ENCODE results near the gene NHSL2.

NHSL2 gene

GRCh38 chrX:72060921-72061490 is 150.4 kb downstream of the NHSL2 start:
- in situ Hi-C loops (cut with MboI; ENCODE audit: low sequenced_read_pairs, unreplicated experiment), result no loop called here
- TF ChIP-seq CTCF (IDR thresholded peaks at IDR 0.05; ENCODE audit: borderline replicate concordance, control extremely low read depth, extremely low read depth, insufficient read depth, missing control alignments), result no peak
- DNase-seq (ENCODE audit: low spot score), result no peak

GRCh38 chrX:72062916-72063315 is 152.3 kb downstream of the NHSL2 start:
- no peak for TF ChIP-seq CTCF (IDR thresholded peaks at IDR 0.05; ENCODE audit: borderline replicate concordance, control extremely low read depth, extremely low read depth, insufficient read depth, missing control alignments)
- in situ Hi-C loops (cut with MboI; ENCODE audit: low sequenced_read_pairs, unreplicated experiment), result no loop called here

GRCh38 chrX:72069350-72070160 is 158.9 kb downstream of the NHSL2 start:
- DNase-seq (ENCODE audit: low spot score), result no peak
- in situ Hi-C loops (cut with MboI; ENCODE audit: low sequenced_read_pairs, unreplicated experiment), result no loop called here
- TF ChIP-seq CTCF (IDR thresholded peaks at IDR 0.05; ENCODE audit: borderline replicate concordance, control extremely low read depth, extremely low read depth, insufficient read depth, missing control alignments), result no peak

More at GRCh38 chrX:72062916-72063315, 152.3 kb downstream of the NHSL2 start:
- no peak for DNase-seq (ENCODE audit: low spot score)

GRCh38 chrX:72071213-72071612 is 160.6 kb downstream of the NHSL2 start:
- in situ Hi-C loops (cut with MboI; ENCODE audit: low sequenced_read_pairs, unreplicated experiment), result no loop called here
- no peak for TF ChIP-seq CTCF (IDR thresholded peaks at IDR 0.05; ENCODE audit: borderline replicate concordance, control extremely low read depth, extremely low read depth, insufficient read depth, missing control alignments)
- no peak for DNase-seq (ENCODE audit: low spot score)

GRCh38 chrX:72073633-72074032 is 163.0 kb downstream of the NHSL2 start:
- DNase-seq (ENCODE audit: low spot score), result no peak
- in situ Hi-C loops (cut with MboI; ENCODE audit: low sequenced_read_pairs, unreplicated experiment), result no loop called here
- TF ChIP-seq CTCF (IDR thresholded peaks at IDR 0.05; ENCODE audit: borderline replicate concordance, control extremely low read depth, extremely low read depth, insufficient read depth, missing control alignments), result no peak

GRCh38 chrX:72078411-72078810 is 167.8 kb downstream of the NHSL2 start:
- no peak for DNase-seq (ENCODE audit: low spot score)
- no peak for TF ChIP-seq CTCF (IDR thresholded peaks at IDR 0.05; ENCODE audit: borderline replicate concordance, control extremely low read depth, extremely low read depth, insufficient read depth, missing control alignments)
- in situ Hi-C loops (cut with MboI; ENCODE audit: low sequenced_read_pairs, unreplicated experiment), result no loop called here
